Measurements from ENCODE around the gene R3HCC1L.

The R3HCC1L gene

GRCh38 chr10:98238391-98238790, 103.9 kb downstream of the R3HCC1L start:
- no peak for DNase-seq

GRCh38 chr10:98240524-98240923, 106.1 kb downstream of the R3HCC1L start:
- DNase-seq = no peak

GRCh38 chr10:98242823-98243222, 108.4 kb downstream of the R3HCC1L start:
- DNase-seq = no peak

- DNase-seq = no peak
Measured at GRCh38 chr10:98244141-98244540, 109.7 kb downstream of the R3HCC1L start.

GRCh38 chr10:98244586-98244985, 110.1 kb downstream of the R3HCC1L start:
- no peak for DNase-seq

GRCh38 chr10:98246911-98247805, 112.7 kb downstream of the R3HCC1L start:
- DNase-seq = no peak

- no peak for DNase-seq
Measured at GRCh38 chr10:98248018-98248417, 113.6 kb downstream of the R3HCC1L start.

- no peak for DNase-seq
Measured at GRCh38 chr10:98249134-98249533, 114.7 kb downstream of the R3HCC1L start.

- DNase-seq = no peak
Measured at GRCh38 chr10:98251399-98251798, 116.9 kb downstream of the R3HCC1L start.

- no peak for DNase-seq
Measured at GRCh38 chr10:98252464-98252863, 118.0 kb downstream of the R3HCC1L start.

- DNase-seq = no peak
Measured at GRCh38 chr10:98253499-98253898, 119.0 kb downstream of the R3HCC1L start.

- no peak for DNase-seq
Measured at GRCh38 chr10:98254234-98254974, 119.9 kb downstream of the R3HCC1L start.

GRCh38 chr10:98255146-98255877, 120.9 kb downstream of the R3HCC1L start:
- DNase-seq = no peak

- no peak for DNase-seq
Measured at GRCh38 chr10:98256692-98257091, 122.2 kb downstream of the R3HCC1L start.

- DNase-seq = no peak
Measured at GRCh38 chr10:98257198-98257597, 122.7 kb downstream of the R3HCC1L start.

GRCh38 chr10:98257961-98258360, 123.5 kb downstream of the R3HCC1L start:
- DNase-seq = no peak

- no peak for DNase-seq
Measured at GRCh38 chr10:98258683-98259454, 124.4 kb downstream of the R3HCC1L start.

- no peak for DNase-seq
Measured at GRCh38 chr10:98259606-98260315, 125.3 kb downstream of the R3HCC1L start.

- DNase-seq = no peak
Measured at GRCh38 chr10:98260350-98260749, 125.9 kb downstream of the R3HCC1L start.

GRCh38 chr10:98260752-98261151, 126.3 kb downstream of the R3HCC1L start:
- no peak for DNase-seq

GRCh38 chr10:98261436-98262277, 127.2 kb downstream of the R3HCC1L start:
- no peak for DNase-seq
